CD4-positive, alpha-beta T cell (primary cell): ENCODE results near the gene PRR22. TPM values are rescaled to one million over a fixed set of nuclear protein-coding genes. Genes with fewer than 3 reads are reported as not detected.

ENCODE experiments used
- ATAC-seq: fragments of 200-7000 bp; cut with Tn5 transposase; one replicate; pipeline ENCODE4 v1.10.0; 2022; ENCODE audit warnings: mild to moderate bottlenecking; ENCODE audit not compliant: poor library complexity
- CTCF ChIA-PET: fragments of 350-600 bp; sonication (Branson Sonifier 250); formaldehyde crosslinking; loops from one replicate; lab custom pipeline; 2021; ENCODE audit warnings: antibody characterized with exemption, inconsistent platforms; lab: Charles Lee
- POLR2A ChIA-PET: fragments of 350-600 bp; sonication (Branson Sonifier 250); formaldehyde crosslinking; loops from one replicate; lab custom pipeline; 2021; ENCODE audit warnings: antibody characterized with exemption, inconsistent platforms; lab: Charles Lee
- DNase-seq, 14 experiments: peaks; one replicate each; pipeline ENCODE4 v3.0.0-alpha.2; 2013 to 2020; ENCODE audit warnings: mixed read lengths in 2 of 14
- H3K27ac ChIP-seq, 2 donors: one replicate each; pipeline versions ENCODE4 v1.5.1 to v1.7.0; 2013; ENCODE audit warnings: low read length in 2 of 2, low read depth in 1 of 2, mild to moderate bottlenecking in 1 of 2
- H3K27me3 ChIP-seq, 2 experiments: 1 replicate in 1 of 2; 2 replicates in 1 of 2; pipeline versions ENCODE4 v1.6.1 to v1.7.0; 2013; ENCODE audit warnings: low read length in 2 of 2, control low read depth in 1 of 2, mild to moderate bottlenecking in 1 of 2, moderate library complexity in 1 of 2; ENCODE audit not compliant: insufficient read depth in 2 of 2, control insufficient read depth in 1 of 2
- H3K36me3 ChIP-seq: one replicate; pipeline ENCODE4 v1.6.1; 2013; ENCODE audit warnings: low read length, control low read depth; ENCODE audit not compliant: insufficient read depth
- H3K4me1 ChIP-seq: one replicate; pipeline ENCODE4 v1.6.1; 2013; ENCODE audit warnings: low read length, control low read depth; ENCODE audit not compliant: insufficient read depth
- H3K4me3 ChIP-seq: one replicate; pipeline ENCODE4 v1.5.1; 2013; ENCODE audit warnings: mild to moderate bottlenecking, low read length, moderate library complexity
- H3K9me3 ChIP-seq, 2 experiments: 1 replicate in 1 of 2; 2 replicates in 1 of 2; pipeline versions ENCODE4 v1.6.1 to v1.7.0; 2013; ENCODE audit warnings: low read length in 2 of 2, mild to moderate bottlenecking in 2 of 2, control low read depth in 1 of 2, moderate library complexity in 1 of 2; ENCODE audit not compliant: control insufficient read depth in 1 of 2, insufficient read depth in 1 of 2
- H3K27ac Mint-ChIP-seq: one replicate; pipeline ENCODE4 v1.8.0; 2020; ENCODE audit warnings: mixed read lengths
- H3K27me3 Mint-ChIP-seq: one replicate; pipeline ENCODE4 v1.8.0; 2021; ENCODE audit warnings: mixed read lengths
- H3K36me3 Mint-ChIP-seq: one replicate; pipeline ENCODE4 v1.8.0; 2021; ENCODE audit warnings: low read depth, mixed read lengths
- H3K4me1 Mint-ChIP-seq: one replicate; pipeline ENCODE4 v1.8.0; 2021; ENCODE audit warnings: low read depth, mixed read lengths
- H3K4me3 Mint-ChIP-seq: one replicate; pipeline ENCODE4 v1.8.0; 2020; ENCODE audit warnings: mild to moderate bottlenecking, mixed read lengths
- H3K9me3 Mint-ChIP-seq: one replicate; pipeline ENCODE4 v1.8.0; 2020; ENCODE audit warnings: mixed read lengths
- intact Hi-C, 2 experiments: fragments of 100-400 bp; cut with DNase I in 1 of 2; cut with micrococcal nuclease in 1 of 2; formaldehyde crosslinking; loops; one replicate each; pipeline versions ENCODE4 v1.15.1 to v1.9.0; 2023 to 2025; cut with DNase I, micrococcal nuclease
- total RNA-seq, 174 experiments: library from RNA in 2 of 174; stranded (reverse) in 2 of 174; gene quantifications; one replicate each; pipeline ENCODE4 v1.2.3 and lab custom pipeline; 2021 to 2026
- TF ChIP-seq, protein P1 (sequence below): fragments of 200-600 bp; IDR thresholded peaks from one replicate; pipeline ENCODE4 v1.8.0; 2022; ENCODE audit warnings: antibody characterized with exemption, mild to moderate bottlenecking

PRR22 gene
- total RNA-seq, 2 experiments from 2014 or later, result 3.1 to 4.9 TPM

DNA sequence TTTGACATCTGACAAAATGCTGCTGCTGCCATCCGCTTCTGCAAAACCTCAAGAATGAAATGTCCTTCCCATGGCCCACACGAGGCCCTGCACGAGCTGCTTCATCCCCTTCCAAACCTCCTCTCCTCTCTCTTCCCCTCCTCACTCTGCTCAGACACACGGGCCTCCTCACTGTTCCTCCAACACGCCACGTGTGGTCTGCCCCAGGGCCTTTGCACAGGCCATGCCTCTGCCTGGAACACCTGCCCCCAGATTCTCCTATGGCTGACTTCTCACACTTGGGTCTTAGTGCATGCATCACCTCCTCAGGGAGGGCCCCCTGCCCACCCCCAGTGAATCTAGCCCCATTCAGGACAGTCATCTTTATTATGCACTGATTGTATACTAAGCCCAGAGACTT lies 36.2 kb upstream of the PRR22 start:
- Mint-ChIP-seq H3K27ac (no peak overlapping the region), H3K9me3 (no peaks in the 10 kb centered on the region), H3K4me1 (no peaks in the 10 kb centered on the region), H3K36me3 (no peaks in the 10 kb centered on the region), H3K27me3 (no peaks in the 10 kb centered on the region), H3K4me3 (no peak overlapping the region)
- Histone ChIP-seq H3K27me3 (no peaks in the 10 kb centered on the region), H3K9me3 (peaks cover 0 to 10% of the 10 kb centered on the region in 2 experiments), H3K4me1 (no peaks in the 10 kb centered on the region), H3K27ac (no peak overlapping the region), H3K36me3 (no peaks in the 10 kb centered on the region), H3K4me3 (no peak overlapping the region)
- DNase-seq (no peak), ATAC-seq (no peak)
- CTCF ChIA-PET, result interaction anchor here (0.7 kb wide), 2 partner anchors 17 to 46 kb away, joined by 3 read pairs; no protein-coding TSS in a partner anchor
- POLR2A ChIA-PET, result no interaction called here
- intact Hi-C loops, result no loop called here
- TF ChIP-seq, protein P1, sequence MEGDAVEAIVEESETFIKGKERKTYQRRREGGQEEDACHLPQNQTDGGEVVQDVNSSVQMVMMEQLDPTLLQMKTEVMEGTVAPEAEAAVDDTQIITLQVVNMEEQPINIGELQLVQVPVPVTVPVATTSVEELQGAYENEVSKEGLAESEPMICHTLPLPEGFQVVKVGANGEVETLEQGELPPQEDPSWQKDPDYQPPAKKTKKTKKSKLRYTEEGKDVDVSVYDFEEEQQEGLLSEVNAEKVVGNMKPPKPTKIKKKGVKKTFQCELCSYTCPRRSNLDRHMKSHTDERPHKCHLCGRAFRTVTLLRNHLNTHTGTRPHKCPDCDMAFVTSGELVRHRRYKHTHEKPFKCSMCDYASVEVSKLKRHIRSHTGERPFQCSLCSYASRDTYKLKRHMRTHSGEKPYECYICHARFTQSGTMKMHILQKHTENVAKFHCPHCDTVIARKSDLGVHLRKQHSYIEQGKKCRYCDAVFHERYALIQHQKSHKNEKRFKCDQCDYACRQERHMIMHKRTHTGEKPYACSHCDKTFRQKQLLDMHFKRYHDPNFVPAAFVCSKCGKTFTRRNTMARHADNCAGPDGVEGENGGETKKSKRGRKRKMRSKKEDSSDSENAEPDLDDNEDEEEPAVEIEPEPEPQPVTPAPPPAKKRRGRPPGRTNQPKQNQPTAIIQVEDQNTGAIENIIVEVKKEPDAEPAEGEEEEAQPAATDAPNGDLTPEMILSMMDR, result no peak

DNA sequence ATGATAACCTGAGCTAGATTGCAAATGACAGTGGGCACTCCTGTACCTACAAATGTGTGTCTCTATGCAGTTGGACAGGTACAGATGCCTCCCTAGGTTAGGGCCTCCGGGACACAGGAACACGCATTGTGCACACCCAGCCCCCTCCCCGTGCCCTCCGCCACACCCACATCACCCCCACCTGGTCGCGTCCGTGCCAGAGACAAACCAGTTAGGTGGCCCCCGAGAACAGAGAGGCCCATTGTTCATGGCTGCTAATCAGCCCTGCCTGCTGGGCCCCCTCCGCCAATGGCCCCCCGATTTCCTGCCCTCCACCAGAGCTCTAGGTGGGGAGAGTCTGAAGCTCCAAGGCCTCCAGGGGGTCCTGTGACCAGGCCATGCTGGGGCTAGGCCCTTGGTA lies 34.0 kb upstream of the PRR22 start:
- Mint-ChIP-seq H3K4me1 (no peaks in the 10 kb centered on the region), H3K36me3 (no peaks in the 10 kb centered on the region), H3K9me3 (no peaks in the 10 kb centered on the region), H3K27me3 (no peaks in the 10 kb centered on the region), H3K4me3 (no peak overlapping the region), H3K27ac (no peak overlapping the region)
- TF ChIP-seq, protein P1, result no peak
- intact Hi-C loops, result no loop called here
- H3K4me1 ChIP-seq, result no peaks in the 10 kb centered on the region
- no peaks in the 10 kb centered on the region for H3K36me3 ChIP-seq
- H3K9me3 ChIP-seq, result no peaks in the 10 kb centered on the region
- ATAC-seq, result no peak
- ChIA-PET POLR2A (no interaction called here), CTCF (no interaction called here)
- no peak overlapping the region for H3K4me3 ChIP-seq
- no peak for DNase-seq
- no peak overlapping the region for H3K27ac ChIP-seq
- no peaks in the 10 kb centered on the region for H3K27me3 ChIP-seq

DNA sequence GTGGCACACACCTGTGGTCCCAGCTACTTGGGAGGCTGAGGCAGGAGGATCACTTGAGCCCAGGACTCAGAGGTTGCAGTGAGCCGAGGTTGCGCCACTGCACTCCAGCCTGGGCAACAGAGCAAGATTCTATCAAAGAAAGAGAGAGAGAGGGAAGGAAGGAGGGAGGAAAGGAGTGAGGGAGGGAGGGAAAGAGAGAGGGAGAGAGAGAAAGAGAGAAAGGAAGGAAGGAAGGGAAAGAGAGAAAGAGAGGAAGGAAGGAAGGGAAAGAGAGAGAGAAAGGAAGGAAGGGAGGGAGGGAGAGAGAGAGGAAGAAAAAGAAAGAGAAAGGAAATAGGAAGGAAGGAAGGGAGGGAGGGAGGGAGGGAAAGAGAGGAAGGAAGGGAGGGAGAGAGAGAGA lies 32.7 kb upstream of the PRR22 start:
- H3K27me3 ChIP-seq, result no peaks in the 10 kb centered on the region
- CTCF ChIA-PET, result no interaction called here
- no peak overlapping the region for H3K27ac Mint-ChIP-seq

More for the DNA sequence above, 32.7 kb upstream of the PRR22 start:
- no peaks in the 10 kb centered on the region for H3K36me3 ChIP-seq
- H3K27ac ChIP-seq, result no peak overlapping the region
- no peak for ATAC-seq
- H3K4me1 ChIP-seq, result no peaks in the 10 kb centered on the region
- Mint-ChIP-seq H3K9me3 (no peaks in the 10 kb centered on the region), H3K27me3 (no peaks in the 10 kb centered on the region), H3K4me3 (no peak overlapping the region), H3K4me1 (no peaks in the 10 kb centered on the region), H3K36me3 (no peaks in the 10 kb centered on the region)
- H3K4me3 ChIP-seq, result no peak overlapping the region
- intact Hi-C loops, result no loop called here
- POLR2A ChIA-PET, result no interaction called here
- TF ChIP-seq, protein P1, result no peak
- no peaks in the 10 kb centered on the region for H3K9me3 ChIP-seq
- no peak for DNase-seq
